CD4-positive, alpha-beta T cell treated with Interleukin-17A for 4 hours (primary cell): Measurements from ENCODE around the gene FRMPD3.
"Not testable (repeated sequence)": the region's sequence is repeated elsewhere in the genome, so short reads cannot be mapped to it uniquely, and the experiment has no call there.

ENCODE experiments used
- DNase-seq: peaks from one replicate; pipeline ENCODE4 v3.0.0-alpha.2; 2020; ENCODE audit warnings: mixed read lengths

Gene FRMPD3

GRCh38 chrX:107448998-107449835 lies at the start of gene FRMPD3:
Gene FRMPD3, plus strand, starts transcription at chrX:107449652. Its CDS starts 76,937 bp downstream, at chrX:107526589.
- DNase-seq, result no peak

GRCh38 chrX:107420571-107420970 lies 28.9 kb upstream of the FRMPD3 start:
- no peak for DNase-seq

GRCh38 chrX:107421337-107421861 lies 28.1 kb upstream of the FRMPD3 start:
- no peak for DNase-seq

GRCh38 chrX:107429090-107429489 lies 20.4 kb upstream of the FRMPD3 start:
- peak; percentile 46 for DNase-seq

- no peak for DNase-seq
These were observed 9.3 kb upstream of the FRMPD3 start for GRCh38 chrX:107440187-107440586.

- DNase-seq, result no peak
These were observed 8.8 kb upstream of the FRMPD3 start for GRCh38 chrX:107440692-107441091.

GRCh38 chrX:107442914-107443527 lies 6.4 kb upstream of the FRMPD3 start:
- no peak for DNase-seq

- no peak for DNase-seq
These were observed 4.3 kb upstream of the FRMPD3 start for GRCh38 chrX:107445146-107445545.

- no peak for DNase-seq
These were observed 3.8 kb upstream of the FRMPD3 start for GRCh38 chrX:107445631-107446030.

- DNase-seq, result no peak
These were observed 1.8 kb upstream of the FRMPD3 start for GRCh38 chrX:107447642-107448041.

GRCh38 chrX:107448625-107448997 lies 841 bp upstream of the FRMPD3 start:
- no peak for DNase-seq

GRCh38 chrX:107450823-107451509 lies 1.5 kb downstream of the FRMPD3 start:
- DNase-seq, result no peak

- DNase-seq, result no peak
These were observed 2.3 kb downstream of the FRMPD3 start for GRCh38 chrX:107451731-107452130.

- DNase-seq, result no peak
These were observed 3.1 kb downstream of the FRMPD3 start for GRCh38 chrX:107452581-107452980.

- DNase-seq, result no peak
These were observed 4.8 kb downstream of the FRMPD3 start for GRCh38 chrX:107454302-107454701.

- DNase-seq, result no peak
These were observed 7.8 kb downstream of the FRMPD3 start for GRCh38 chrX:107457289-107457688.

GRCh38 chrX:107465932-107466620 lies 16.6 kb downstream of the FRMPD3 start:
- DNase-seq, result no peak

- no peak for DNase-seq
These were observed 17.8 kb downstream of the FRMPD3 start for GRCh38 chrX:107467271-107467670.

- no peak for DNase-seq
These were observed 20.7 kb downstream of the FRMPD3 start for GRCh38 chrX:107470198-107470597.

GRCh38 chrX:107470971-107471370 lies 21.5 kb downstream of the FRMPD3 start:
- DNase-seq, result no peak

- not testable (repeated sequence) for DNase-seq
These were observed 22.0 kb downstream of the FRMPD3 start for GRCh38 chrX:107471420-107471819.

GRCh38 chrX:107477406-107477805 lies 28.0 kb downstream of the FRMPD3 start:
- DNase-seq, result no peak

GRCh38 chrX:107480272-107480671 lies 30.8 kb downstream of the FRMPD3 start:
- DNase-seq, result no peak
